Loucy (cell line): ENCODE results near the gene KIF22.

ENCODE experiments used
- EZH2phosphoT487 ChIP-seq: fragments of 200-600 bp; IDR thresholded peaks from 2 replicates; pipeline ENCODE4 v1.6.1; 2018; ENCODE audit warnings: antibody characterized with exemption, mild to moderate bottlenecking, moderate library complexity, borderline replicate concordance
- TF ChIP-seq, protein P1 (sequence below): fragments of 200-600 bp; sonication (generic); conservative IDR thresholded peaks from 2 replicates; pipeline ENCODE4 v1.5.1; 2014; ENCODE audit warnings: mild to moderate bottlenecking, antibody characterized with exemption, low read length

DNA sequence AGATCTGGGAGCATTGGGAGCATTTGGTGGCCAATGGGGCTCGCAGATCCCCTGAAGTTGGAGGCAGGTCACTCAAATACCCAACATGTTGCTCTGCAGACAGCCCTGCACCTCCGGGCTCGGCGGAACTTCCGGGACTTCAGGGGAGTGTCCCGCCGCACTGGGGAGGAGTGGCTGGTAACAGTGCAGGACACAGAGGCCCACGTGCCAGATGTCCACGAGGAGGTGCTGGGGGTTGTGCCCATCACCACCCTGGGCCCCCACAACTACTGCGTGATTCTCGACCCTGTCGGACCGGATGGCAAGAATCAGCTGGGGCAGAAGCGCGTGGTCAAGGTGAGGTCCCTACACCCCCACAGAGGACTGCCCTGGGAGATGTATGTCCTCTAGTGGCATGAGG, 46.1 kb downstream of the KIF22 start:
- TF ChIP-seq, protein P1, sequence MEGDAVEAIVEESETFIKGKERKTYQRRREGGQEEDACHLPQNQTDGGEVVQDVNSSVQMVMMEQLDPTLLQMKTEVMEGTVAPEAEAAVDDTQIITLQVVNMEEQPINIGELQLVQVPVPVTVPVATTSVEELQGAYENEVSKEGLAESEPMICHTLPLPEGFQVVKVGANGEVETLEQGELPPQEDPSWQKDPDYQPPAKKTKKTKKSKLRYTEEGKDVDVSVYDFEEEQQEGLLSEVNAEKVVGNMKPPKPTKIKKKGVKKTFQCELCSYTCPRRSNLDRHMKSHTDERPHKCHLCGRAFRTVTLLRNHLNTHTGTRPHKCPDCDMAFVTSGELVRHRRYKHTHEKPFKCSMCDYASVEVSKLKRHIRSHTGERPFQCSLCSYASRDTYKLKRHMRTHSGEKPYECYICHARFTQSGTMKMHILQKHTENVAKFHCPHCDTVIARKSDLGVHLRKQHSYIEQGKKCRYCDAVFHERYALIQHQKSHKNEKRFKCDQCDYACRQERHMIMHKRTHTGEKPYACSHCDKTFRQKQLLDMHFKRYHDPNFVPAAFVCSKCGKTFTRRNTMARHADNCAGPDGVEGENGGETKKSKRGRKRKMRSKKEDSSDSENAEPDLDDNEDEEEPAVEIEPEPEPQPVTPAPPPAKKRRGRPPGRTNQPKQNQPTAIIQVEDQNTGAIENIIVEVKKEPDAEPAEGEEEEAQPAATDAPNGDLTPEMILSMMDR = no peak
- TF ChIP-seq EZH2phosphoT487 = no peak
